K562 (cell line): ENCODE data around the gene DOCK3.
"Not testable (repeated sequence)": the region's sequence is repeated elsewhere in the genome, so short reads cannot be mapped to it uniquely, and the experiment has no call there.

Source experiments
- HNRNPL ChIP-seq: fragments of 200-400 bp; formaldehyde crosslinking; IDR thresholded peaks from 2 replicates; pipeline ENCODE4 v1.6.1; 2017; ENCODE audit warnings: low read depth, mild to moderate bottlenecking, low read length
- LEF1 ChIP-seq: fragments of 450-650 bp; IDR thresholded peaks from 2 replicates; pipeline ENCODE4 v1.6.1; 2016; ENCODE audit warnings: mild to moderate bottlenecking
- SPI1 ChIP-seq: IDR thresholded peaks from 2 replicates; pipeline ENCODE4 v1.6.1; 2011; ENCODE audit warnings: low read depth, low read length, control low read depth, borderline replicate concordance
- ZNF354B ChIP-seq: fragments of 250-450 bp; sonication (Bioruptor Pico); IDR thresholded peaks from 2 replicates; pipeline ENCODE4 v1.4.0; 2020

DNA sequence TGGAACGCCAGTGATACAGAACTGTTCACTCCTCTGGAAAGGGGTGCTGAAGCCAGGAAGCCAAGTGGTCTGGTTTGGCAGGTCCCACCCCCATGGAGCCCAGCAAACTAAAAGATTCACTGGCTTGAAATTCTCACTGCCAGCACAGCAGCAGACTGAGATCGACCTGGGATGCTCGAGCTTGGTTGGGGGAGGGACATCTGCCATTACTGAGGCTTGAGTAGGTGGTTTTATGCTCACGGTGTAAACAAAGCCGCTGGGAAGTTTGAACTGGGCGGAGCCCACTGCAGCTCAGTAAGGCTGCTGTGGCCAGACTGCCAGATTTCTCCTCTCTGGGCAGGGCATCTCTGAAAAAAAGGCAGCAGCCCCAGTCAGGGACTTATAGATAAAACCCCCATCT is 417.4 kb downstream of the DOCK3 start:
- TF ChIP-seq ZNF354B, LEF1, SPI1, HNRNPL: not testable (repeated sequence)
